Natural killer cell (primary cell): Measurements from ENCODE around the gene DMAC2. TPM values are rescaled to one million over a fixed set of nuclear protein-coding genes. Genes with fewer than 3 reads are reported as not detected.

Experiments used
- ATAC-seq, 3 donors: fragments of 150-1000 bp in 2 of 3; fragments of 200-7000 bp in 1 of 3; cut with Tn5 transposase; 1 replicate in 1 of 3; 2 replicates in 2 of 3; pipeline ENCODE4 v1.10.0; 2021; ENCODE audit warnings: mild to moderate bottlenecking in 2 of 3, moderate library complexity in 2 of 3
- DNase-seq, 2 donors: peaks; one replicate each; pipeline versions ENCODE4 v3.0.0 to v3.0.0-alpha.2; 2013 to 2021; ENCODE audit warnings: mixed read lengths in 1 of 2
- H3K27ac ChIP-seq: one replicate; pipeline ENCODE4 v1.5.1; 2013; ENCODE audit warnings: mild to moderate bottlenecking, low read length
- H3K27me3 ChIP-seq: one replicate; pipeline ENCODE4 v1.6.1; 2013; ENCODE audit warnings: low read length; ENCODE audit not compliant: control insufficient read depth, insufficient read depth
- H3K36me3 ChIP-seq: one replicate; pipeline ENCODE4 v1.6.1; 2013; ENCODE audit warnings: low read length; ENCODE audit not compliant: control insufficient read depth, insufficient read depth
- H3K4me1 ChIP-seq: one replicate; pipeline ENCODE4 v1.6.1; 2013; ENCODE audit warnings: low read length; ENCODE audit not compliant: control insufficient read depth, insufficient read depth
- H3K4me3 ChIP-seq: one replicate; pipeline ENCODE4 v1.5.1; 2013; ENCODE audit warnings: low read length
- H3K9me3 ChIP-seq: one replicate; pipeline ENCODE4 v1.6.1; 2013; ENCODE audit warnings: low read length; ENCODE audit not compliant: control insufficient read depth, insufficient read depth
- H3K27ac Mint-ChIP-seq, 2 donors: one replicate each; pipeline ENCODE4 v1.8.0; 2022; ENCODE audit warnings: mild to moderate bottlenecking in 2 of 2, mixed read lengths in 2 of 2, moderate library complexity in 1 of 2
- H3K27me3 Mint-ChIP-seq, 2 donors: one replicate each; pipeline ENCODE4 v1.8.0; 2022; ENCODE audit warnings: low read depth in 2 of 2, mixed read lengths in 2 of 2
- H3K36me3 Mint-ChIP-seq: one replicate; pipeline ENCODE4 v1.8.0; 2022; ENCODE audit warnings: mixed read lengths
- H3K4me1 Mint-ChIP-seq, 2 donors: one replicate each; pipeline ENCODE4 v1.8.0; 2022; ENCODE audit warnings: mixed read lengths in 2 of 2
- H3K4me3 Mint-ChIP-seq: one replicate; pipeline ENCODE4 v1.8.0; 2022; ENCODE audit warnings: mild to moderate bottlenecking, moderate library complexity, mixed read lengths
- H3K9me3 Mint-ChIP-seq, 2 donors: one replicate each; pipeline ENCODE4 v1.8.0; 2022; ENCODE audit warnings: mixed read lengths in 2 of 2
- CTCF ChIP-seq: fragments of 200-600 bp; IDR thresholded peaks from one replicate; pipeline ENCODE4 v1.8.0; 2022; ENCODE audit warnings: antibody characterized with exemption
- WGBS: methylation state at CpG from one replicate; pipeline ENCODE4 v1.1.7; 2013; ENCODE audit warnings: missing lambda C conversion rate; ENCODE audit not compliant: insufficient coverage; 5-methylcytosine and 5-hydroxymethylcytosine counted together
- intact Hi-C: fragments of 100-400 bp; cut with micrococcal nuclease; formaldehyde crosslinking; loops from one replicate; pipeline ENCODE4 v1.14.2; 2022
- total RNA-seq, 4 donors: library from RNA; stranded (reverse); fragments of 120-200 nt in 1 of 4; gene quantifications; one replicate each; pipeline versions ENCODE4 v1.2.3 to v1.2.4, GENCODE V29; 2013 to 2022

The DMAC2 gene
- total RNA-seq, 3 donors from 2014 or later (not counting 1 experiment from before 2014, with no cell fraction given) = 25.4 to 32.5 (median 29.5) TPM

- DNase-seq (no peak), ATAC-seq (peak in 1 of 3 donors; percentile 9)
- Histone ChIP-seq H3K4me3 (no peak overlapping the region), H3K27me3 (peaks cover 3% of the 10 kb centered on the region), H3K27ac (no peak overlapping the region), H3K9me3 (no peaks in the 10 kb centered on the region), H3K4me1 (peaks cover 9% of the 10 kb centered on the region), H3K36me3 (no peaks in the 10 kb centered on the region)
- intact Hi-C loops = loop anchor here (1.0 kb wide), 3 partner anchors 113 to 147 kb away; no protein-coding TSS in a partner anchor
- no peak overlapping the region for H3K4me3 Mint-ChIP-seq
- H3K27ac Mint-ChIP-seq = no peak overlapping the region
- no peaks in the 10 kb centered on the region for H3K9me3 Mint-ChIP-seq
- H3K4me1 Mint-ChIP-seq = peaks cover 0 to 8% of the 10 kb centered on the region in 2 donors
- 57% methylated on average over 1 of the region's 3 CpGs for WGBS
- no peak for TF ChIP-seq CTCF
- no peaks in the 10 kb centered on the region for H3K36me3 Mint-ChIP-seq
- peaks cover 14% of the 10 kb centered on the region in 2 donors for H3K27me3 Mint-ChIP-seq
Measured at GRCh38 chr19:41449865-41450178, 10.1 kb upstream of the DMAC2 start.

- Histone ChIP-seq H3K36me3 (no peaks in the 10 kb centered on the region), H3K27me3 (peaks cover 3% of the 10 kb centered on the region), H3K9me3 (no peaks in the 10 kb centered on the region), H3K4me1 (peaks cover 9% of the 10 kb centered on the region), H3K27ac (no peak overlapping the region), H3K4me3 (no peak overlapping the region)
- Mint-ChIP-seq H3K4me1 (peaks cover 0 to 8% of the 10 kb centered on the region in 2 donors), H3K9me3 (no peaks in the 10 kb centered on the region), H3K27me3 (peaks cover 14% of the 10 kb centered on the region in 2 donors), H3K36me3 (no peaks in the 10 kb centered on the region), H3K27ac (no peak overlapping the region), H3K4me3 (peak overlapping the region; percentile 45)
- intact Hi-C loops = loop anchor here (1.0 kb wide), 3 partner anchors 114 to 148 kb away; no protein-coding TSS in a partner anchor
- TF ChIP-seq CTCF = peak; percentile 92
- ATAC-seq (peak; percentile 87 to 96 (median 94)), DNase-seq (peak; percentile 71 to 85)
- WGBS = 5% methylated on average over 20 of the region's 22 CpGs
Measured at GRCh38 chr19:41449079-41449864, 9.6 kb upstream of the DMAC2 start.

- H3K9me3 Mint-ChIP-seq = no peaks in the 10 kb centered on the region
- DNase-seq (no peak), ATAC-seq (no peak)
- no peak overlapping the region for H3K27ac ChIP-seq
- intact Hi-C loops = no loop called here
- peaks cover 9% of the 10 kb centered on the region for H3K4me1 ChIP-seq
- H3K27me3 ChIP-seq = peaks cover 3% of the 10 kb centered on the region
- no peak overlapping the region for H3K4me3 ChIP-seq
- H3K27ac Mint-ChIP-seq = no peak overlapping the region
- no peaks in the 10 kb centered on the region for H3K36me3 ChIP-seq
- 64% methylated on average over 12 of the region's 12 CpGs for WGBS
- H3K9me3 ChIP-seq = no peaks in the 10 kb centered on the region
- no peaks in the 10 kb centered on the region for H3K36me3 Mint-ChIP-seq
- H3K4me1 Mint-ChIP-seq = peaks cover 0 to 8% of the 10 kb centered on the region in 2 donors
- no peak overlapping the region for H3K4me3 Mint-ChIP-seq
- no peak for TF ChIP-seq CTCF
- H3K27me3 Mint-ChIP-seq = peaks cover 14 to 22% of the 10 kb centered on the region in 2 donors
Measured at GRCh38 chr19:41447732-41448332, 8.1 kb upstream of the DMAC2 start.
